GM12891 (cell line): ENCODE data around the gene BRF1.

ENCODE experiments used
- PAX5 ChIP-seq: IDR thresholded peaks from 2 replicates; pipeline ENCODE4 v1.6.1; 2011; ENCODE audit warnings: low read length, moderate library complexity, mild to moderate bottlenecking; ENCODE audit not compliant: insufficient read depth, severe bottlenecking
- POLR2A ChIP-seq: IDR thresholded peaks from 2 replicates; pipeline ENCODE4 v1.6.1; 2011; ENCODE audit warnings: low read depth, low read length, control low read depth
- POLR2AphosphoS5 ChIP-seq: IDR thresholded peaks from 2 replicates; pipeline ENCODE4 v1.6.1; 2011; ENCODE audit warnings: low read depth, low read length, control low read depth
- SPI1 ChIP-seq: IDR thresholded peaks from 2 replicates; pipeline ENCODE4 v1.6.1; 2011; ENCODE audit warnings: low read depth, low read length, control low read depth
- TAF1 ChIP-seq: IDR thresholded peaks from 2 replicates; pipeline ENCODE4 v1.6.1; 2011; ENCODE audit warnings: low read depth, low read length, control low read depth

- TF ChIP-seq POLR2AphosphoS5 (no peak), POLR2A (no peak), TAF1 (no peak), SPI1 (no peak), PAX5 (no peak)
Measured at GRCh38 chr14:105294142-105294597, 6.6 kb downstream of the BRF1 start.
